HFF-Myc (cell line): ENCODE results near the gene BSG.
"Not testable (repeated sequence)": the region's sequence is repeated elsewhere in the genome, so short reads cannot be mapped to it uniquely, and the experiment has no call there.

Experiments used
- DNase-seq: peaks from one replicate; pipeline ENCODE4 v3.0.0-alpha.2; 2011; ENCODE audit warnings: low read depth; ENCODE audit errors: extremely low read depth
- H3K4me3 ChIP-seq: replicated peaks from 2 replicates; pipeline ENCODE4 v1.5.1; 2011; ENCODE audit warnings: low read depth, mild to moderate bottlenecking, control low read depth, low read length
- TF ChIP-seq, protein P1 (sequence below): IDR thresholded peaks from 2 replicates; pipeline ENCODE4 v1.5.1; 2012; ENCODE audit warnings: mild to moderate bottlenecking, low read depth, low read length, control low read depth; ENCODE audit errors: missing control alignments

The BSG gene

DNA sequence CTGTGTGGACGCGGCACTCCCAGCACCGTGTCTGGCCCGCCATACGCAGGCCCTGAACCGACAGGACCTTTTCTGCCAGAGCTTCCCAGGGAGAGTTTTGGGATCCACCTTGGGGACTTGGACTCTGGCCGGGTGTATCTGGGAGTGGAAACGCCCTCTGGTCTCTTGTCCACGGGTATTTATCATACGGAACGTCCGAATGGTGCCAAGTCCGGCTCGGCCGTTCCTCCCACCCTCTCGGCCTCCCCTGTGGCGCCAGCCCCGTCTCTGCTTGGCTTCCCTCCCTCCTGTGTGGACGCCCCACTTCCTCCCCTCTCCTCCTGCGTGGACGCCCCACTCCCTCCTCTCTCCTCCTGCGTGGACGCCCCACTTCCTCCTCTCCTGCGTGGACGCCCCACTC, 29.4 kb downstream of the BSG start:
- no peak overlapping the region for H3K4me3 ChIP-seq
- TF ChIP-seq, protein P1, sequence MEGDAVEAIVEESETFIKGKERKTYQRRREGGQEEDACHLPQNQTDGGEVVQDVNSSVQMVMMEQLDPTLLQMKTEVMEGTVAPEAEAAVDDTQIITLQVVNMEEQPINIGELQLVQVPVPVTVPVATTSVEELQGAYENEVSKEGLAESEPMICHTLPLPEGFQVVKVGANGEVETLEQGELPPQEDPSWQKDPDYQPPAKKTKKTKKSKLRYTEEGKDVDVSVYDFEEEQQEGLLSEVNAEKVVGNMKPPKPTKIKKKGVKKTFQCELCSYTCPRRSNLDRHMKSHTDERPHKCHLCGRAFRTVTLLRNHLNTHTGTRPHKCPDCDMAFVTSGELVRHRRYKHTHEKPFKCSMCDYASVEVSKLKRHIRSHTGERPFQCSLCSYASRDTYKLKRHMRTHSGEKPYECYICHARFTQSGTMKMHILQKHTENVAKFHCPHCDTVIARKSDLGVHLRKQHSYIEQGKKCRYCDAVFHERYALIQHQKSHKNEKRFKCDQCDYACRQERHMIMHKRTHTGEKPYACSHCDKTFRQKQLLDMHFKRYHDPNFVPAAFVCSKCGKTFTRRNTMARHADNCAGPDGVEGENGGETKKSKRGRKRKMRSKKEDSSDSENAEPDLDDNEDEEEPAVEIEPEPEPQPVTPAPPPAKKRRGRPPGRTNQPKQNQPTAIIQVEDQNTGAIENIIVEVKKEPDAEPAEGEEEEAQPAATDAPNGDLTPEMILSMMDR, result no peak
- no peak for DNase-seq

DNA sequence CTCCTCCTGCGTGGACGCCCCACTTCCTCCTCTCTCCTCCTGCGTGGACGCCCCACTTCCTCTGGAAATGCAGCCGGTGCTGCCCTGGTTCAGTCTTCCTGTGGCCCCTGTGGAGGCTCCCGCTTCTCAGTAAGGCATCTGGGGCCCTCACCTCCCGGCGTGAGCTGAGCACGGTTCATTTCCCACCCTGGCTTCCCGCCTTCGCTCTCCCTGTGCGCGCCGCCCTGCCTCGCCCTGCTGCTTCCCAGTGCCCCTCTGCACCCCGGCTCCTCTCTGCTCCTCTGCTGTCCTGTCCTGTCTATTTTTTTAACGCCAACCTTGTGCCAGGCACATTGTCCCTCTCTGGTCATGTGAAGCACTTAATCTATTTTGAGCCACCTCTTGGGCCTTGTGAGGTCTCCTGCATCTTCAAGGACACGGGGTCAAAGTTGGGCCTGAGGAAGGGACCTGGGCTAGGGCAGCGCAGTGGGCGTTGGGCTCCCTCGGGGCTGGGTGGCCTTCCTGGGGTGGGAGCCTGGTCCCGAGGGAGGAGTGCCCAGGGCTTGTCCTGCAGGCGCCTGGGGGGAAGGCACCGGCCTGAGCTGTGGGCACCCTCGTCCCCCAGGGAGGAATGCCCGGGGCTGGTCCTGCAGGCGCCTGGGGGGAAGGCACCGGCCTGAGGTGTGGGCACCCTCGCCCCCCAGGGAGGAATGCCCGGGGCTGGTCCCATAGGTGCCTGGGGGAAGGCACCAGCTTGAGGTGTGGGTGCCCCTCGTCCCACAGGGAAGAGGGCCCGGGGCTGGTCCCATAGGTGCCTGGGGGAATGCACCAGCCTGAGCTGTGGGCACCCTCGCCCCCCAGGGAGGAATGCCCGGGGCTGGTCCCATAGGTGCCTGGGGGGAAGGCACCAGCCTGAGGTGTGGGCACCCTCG, 30.2 kb downstream of the BSG start:
- no peak overlapping the region for H3K4me3 ChIP-seq
- DNase-seq, result no peak
- TF ChIP-seq, protein P1, result no peak

DNA sequence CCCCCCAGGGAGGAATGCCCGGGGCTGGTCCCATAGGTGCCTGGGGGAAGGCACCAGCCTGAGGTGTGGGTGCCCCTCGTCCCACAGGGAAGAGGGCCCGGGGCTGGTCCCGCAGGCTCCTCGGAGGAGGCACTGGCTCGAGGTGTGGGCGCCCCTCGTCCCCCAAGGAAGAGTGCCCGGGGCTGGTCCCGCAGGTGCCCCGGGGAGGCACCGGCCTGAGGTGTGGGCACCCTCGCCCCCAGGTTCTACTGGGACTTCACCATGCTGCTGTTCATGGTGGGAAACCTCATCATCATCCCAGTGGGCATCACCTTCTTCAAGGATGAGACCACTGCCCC, 30.9 kb downstream of the BSG start:
- DNase-seq, H3K4me3 ChIP-seq: not testable (repeated sequence)

DNA sequence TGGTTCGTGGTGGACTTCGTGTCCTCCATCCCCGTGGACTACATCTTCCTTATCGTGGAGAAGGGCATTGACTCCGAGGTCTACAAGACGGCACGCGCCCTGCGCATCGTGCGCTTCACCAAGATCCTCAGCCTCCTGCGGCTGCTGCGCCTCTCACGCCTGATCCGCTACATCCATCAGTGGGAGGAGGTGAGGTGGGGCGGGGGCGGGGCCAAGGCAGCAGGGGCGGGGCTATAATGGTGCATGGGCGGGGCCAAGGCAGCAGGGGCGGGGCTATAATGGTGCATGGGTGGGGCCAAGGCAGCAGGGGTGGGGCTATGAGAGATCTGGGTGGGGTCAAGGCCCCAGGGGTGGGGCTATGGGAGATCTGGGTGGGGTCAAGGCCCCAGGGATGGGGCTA, 31.4 kb downstream of the BSG start:
- DNase-seq, H3K4me3 ChIP-seq: not testable (repeated sequence)

DNA sequence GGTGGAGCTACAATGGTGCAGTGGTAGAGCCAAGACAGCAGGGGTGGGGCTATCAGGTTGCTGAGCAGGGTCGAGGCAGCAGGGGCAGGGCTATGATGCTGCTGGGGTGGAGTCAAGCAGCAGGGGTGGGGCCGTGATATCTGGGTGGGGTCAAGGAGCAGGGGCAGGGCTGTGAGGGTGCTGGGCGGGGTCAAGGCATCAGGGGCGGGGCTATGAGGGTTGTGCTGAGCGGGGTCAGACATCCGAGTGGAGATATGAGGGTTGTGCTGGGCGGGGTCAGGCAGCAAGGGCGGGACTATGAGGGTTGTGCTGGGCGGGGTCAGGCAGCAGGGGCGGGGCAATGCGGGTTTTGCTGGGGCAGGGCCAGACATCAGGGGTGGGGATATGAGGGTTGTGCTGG, 32.0 kb downstream of the BSG start:
- H3K4me3 ChIP-seq, result no peak overlapping the region
- TF ChIP-seq, protein P1, result no peak
- no peak for DNase-seq

DNA sequence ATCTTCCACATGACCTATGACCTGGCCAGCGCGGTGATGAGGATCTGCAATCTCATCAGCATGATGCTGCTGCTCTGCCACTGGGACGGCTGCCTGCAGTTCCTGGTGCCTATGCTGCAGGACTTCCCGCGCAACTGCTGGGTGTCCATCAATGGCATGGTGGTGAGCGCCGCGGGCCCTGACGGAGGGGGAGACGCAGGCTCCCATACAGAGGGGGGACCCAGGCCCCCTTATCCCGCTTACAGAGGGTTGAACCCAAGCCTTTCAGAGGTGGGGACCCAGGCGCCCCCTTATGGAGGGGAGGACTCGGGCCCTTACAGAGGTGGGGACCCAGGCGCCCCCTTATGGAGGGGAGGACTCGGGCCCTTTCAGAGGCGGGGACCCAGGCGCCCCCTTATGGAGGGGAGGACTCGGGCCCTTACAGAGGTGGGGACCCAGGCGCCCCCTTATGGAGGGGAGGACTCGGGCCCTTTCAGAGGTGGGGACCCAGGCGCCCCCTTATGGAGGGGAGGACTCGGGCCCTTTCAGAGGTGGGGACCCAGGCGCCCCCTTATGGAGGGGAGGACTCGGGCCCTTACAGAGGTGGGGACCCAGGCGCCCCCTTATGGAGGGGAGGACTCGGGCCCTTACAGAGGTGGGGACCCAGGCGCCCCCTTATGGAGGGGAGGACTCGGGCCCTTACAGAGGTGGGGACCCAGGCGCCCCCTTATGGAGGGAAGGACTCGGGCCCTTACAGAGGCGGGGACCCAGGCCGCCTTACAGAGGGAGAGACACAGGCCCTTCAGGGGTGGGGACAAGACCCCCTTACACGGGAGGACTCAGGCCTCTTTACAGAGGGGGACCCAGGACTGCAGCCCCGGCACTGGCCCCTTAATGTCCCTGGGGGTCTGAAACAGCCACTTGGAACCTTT, 32.9 kb downstream of the BSG start:
- not testable (repeated sequence) for DNase-seq, H3K4me3 ChIP-seq

DNA sequence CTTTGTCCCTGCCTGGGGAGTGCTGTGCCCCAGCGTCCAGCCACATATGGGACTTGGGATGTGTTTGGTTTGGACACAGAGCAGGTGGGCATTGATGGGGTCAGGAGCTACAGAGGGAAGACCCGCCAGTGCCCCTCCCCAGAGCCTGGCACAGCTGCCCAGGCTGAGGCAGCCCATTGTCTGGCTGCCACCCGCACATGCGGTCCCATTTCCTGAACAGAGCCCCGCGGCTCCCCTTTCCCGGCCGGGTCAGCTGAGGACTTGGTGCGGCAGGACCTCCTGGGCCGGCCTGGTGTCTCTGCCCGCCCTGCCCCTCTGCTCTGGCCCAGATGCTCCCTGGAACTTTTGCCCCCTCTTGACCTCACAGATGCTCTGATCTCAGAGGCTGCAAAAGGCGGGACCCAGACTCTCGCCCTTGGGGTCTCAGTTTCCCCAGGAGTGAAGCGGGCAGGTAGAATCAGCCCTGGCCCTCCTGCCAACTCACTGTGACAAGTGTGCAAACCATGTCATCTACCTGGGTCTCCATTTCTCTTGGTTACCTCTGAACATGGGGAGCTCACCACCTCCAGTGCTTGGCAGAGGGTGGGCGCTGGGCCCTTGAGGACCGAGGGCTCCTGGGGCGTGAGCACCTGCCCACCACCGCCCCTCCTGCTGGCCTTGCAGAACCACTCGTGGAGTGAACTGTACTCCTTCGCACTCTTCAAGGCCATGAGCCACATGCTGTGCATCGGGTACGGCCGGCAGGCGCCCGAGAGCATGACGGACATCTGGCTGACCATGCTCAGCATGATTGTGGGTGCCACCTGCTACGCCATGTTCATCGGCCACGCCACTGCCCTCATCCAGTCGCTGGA, 35.1 kb downstream of the BSG start:
- TF ChIP-seq, protein P1, result no peak
- DNase-seq, result no peak
- no peak overlapping the region for H3K4me3 ChIP-seq
